NOMO-1 (cell line): Measurements from ENCODE around the gene ALOXE3.

Experiments used
- DNase-seq, 2 experiments: peaks; one replicate each; lab custom pipeline; 2025; ENCODE audit not compliant: unreplicated experiment in 2 of 2; lab: John Stamatoyannopoulos, UW

Gene ALOXE3

DNA sequence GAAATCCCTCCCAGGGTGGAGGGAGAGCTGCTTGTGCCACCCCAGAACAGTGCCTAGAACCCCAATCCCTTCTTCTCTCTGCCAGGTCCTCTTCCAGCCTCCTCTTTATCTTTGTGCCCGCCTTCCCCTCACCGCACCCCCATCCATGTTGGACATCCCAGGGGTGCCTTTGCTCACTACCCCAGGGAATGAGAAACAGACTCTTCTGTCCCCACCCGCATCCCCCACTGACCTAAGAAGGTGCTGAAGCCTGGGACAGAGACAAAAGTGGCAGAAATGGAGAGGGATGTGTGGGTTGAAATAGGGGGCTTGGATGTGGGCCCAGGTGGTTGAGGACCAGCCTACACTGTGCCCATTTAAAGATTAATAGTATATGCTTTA lies 62.5 kb downstream of the ALOXE3 start:
- DNase-seq = no peak

DNA sequence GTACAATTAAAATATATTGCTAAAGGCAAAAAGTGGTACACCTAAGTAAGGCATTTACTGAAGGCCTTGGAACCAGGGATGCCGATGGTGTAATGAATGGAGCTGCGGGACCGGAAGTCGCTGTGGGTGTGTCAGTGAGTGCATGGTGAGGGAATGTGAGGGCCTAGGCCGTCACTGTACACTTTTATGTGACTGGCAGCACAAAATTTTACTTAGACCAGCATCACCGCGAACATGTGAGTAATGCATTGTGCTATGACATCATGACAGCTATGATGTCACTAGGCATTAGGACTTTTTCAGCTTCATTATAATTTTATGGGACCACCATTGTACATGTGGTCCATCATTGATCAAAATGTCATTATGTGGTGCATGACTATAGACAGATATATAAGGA lies 64.7 kb downstream of the ALOXE3 start:
- no peak for DNase-seq

DNA sequence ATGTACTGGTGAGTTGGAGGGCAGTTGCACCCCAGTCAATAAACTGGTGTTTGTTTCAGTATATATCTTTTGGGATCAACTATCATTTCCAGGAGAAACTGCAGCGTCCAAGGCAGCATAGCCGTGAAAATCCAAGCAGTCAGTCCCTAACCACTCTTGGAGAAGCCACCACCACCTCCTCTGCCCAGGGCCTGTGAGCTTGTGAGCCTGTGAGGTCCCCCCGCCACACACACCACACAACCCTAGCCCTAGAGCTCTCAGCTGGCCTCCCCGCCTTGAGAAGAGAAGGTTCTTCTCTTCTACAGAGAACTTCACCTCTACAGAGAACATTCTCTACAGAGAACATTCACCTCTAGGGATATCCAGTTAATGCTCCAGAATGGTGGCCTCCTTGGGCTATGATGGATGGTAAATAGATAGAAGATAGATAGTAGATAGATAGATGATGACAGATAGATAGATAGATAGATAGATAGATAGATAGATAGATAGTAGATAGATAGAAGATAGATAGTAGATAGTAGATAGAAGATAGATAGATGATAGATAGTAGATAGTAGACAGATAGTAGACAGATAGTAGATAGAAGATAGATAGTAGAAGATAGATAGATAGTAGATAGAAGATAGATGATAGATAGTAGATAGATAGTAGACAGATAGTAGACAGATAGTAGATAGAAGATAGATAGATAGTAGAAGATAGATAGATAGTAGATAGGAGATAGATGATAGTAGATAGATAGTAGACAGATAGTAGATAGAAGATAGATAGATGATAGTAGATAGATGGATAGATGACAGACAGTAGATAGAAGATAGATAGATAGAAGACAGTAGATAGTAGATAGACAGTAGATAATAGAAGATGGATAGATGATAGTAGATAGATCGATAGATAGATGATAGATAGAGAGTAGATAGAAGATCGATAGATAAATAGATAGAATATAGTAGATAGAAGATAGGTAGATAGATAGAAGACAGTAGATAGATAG lies 65.8 kb downstream of the ALOXE3 start:
- DNase-seq = no peak

DNA sequence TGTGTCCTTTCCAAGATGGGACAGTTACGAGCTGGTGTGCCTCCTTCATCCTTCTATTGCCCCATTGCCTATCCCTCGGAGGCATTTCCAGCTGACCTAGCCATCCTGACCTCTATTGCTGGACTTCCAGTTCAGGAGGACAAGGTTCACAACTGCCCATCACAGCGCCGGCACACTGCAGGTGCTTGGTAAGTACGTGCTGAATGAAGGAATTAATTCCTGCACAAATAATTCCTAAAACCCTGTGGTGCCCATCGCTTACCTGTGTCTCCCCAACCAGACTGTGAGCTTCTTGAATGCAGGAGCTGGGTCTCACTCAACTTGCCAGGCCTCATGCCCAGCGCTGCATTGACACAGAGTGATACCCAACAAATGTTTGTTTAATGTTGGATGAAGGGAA lies 66.5 kb downstream of the ALOXE3 start:
- DNase-seq = no peak

DNA sequence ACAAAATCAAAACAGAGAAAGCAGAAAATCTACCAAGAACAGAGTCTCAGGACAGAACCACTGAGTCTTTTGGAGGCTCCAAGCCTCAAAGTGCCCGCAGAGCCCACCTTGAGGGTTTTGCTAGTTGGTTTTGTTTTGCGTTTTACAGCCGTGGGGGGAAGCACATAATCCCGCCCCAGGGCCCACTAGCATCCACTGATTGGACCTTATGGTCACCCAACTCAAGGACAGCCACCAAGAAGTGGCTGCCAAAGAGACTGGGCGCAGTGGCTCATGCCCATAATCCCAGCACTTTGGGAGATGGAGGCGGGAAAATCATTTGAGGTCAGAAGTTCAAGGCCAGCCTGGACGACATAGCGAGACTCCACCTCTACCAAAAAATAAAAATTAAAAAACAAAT lies 69.6 kb downstream of the ALOXE3 start:
- no peak for DNase-seq

DNA sequence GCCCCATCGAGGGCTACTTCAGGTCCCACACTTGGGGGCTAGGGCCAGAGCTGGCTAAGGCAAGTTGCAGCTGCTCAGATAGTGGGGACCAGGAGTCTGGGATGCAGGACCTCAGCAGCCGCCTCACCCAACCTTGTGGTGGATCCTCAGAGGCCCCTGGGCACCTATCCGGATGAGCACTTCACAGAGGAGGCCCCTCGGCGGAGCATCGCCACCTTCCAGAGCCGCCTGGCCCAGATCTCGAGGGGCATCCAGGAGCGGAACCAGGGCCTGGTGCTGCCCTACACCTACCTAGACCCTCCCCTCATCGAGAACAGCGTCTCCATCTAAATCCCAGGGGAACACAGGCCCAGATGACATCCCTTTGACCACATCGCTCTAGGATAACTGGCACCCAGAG lies 70.1 kb downstream of the ALOXE3 start:
- DNase-seq = no peak

DNA sequence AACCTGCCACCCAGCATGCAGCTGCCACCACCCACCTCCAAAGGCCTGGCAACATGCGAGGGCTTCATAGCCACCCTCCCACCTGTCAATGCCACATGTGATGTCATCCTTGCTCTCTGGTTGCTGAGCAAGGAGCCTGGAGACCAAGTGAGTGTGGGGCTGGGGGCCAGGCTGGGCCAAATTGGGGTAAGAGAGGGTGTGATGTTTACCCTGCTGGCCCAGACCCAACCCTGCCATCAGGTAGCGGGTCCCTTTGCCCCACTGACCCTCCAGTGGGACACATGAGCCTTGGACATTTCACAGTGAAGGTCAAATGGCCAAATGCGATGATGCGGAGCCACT lies 70.6 kb downstream of the ALOXE3 start:
- no peak for DNase-seq

DNA sequence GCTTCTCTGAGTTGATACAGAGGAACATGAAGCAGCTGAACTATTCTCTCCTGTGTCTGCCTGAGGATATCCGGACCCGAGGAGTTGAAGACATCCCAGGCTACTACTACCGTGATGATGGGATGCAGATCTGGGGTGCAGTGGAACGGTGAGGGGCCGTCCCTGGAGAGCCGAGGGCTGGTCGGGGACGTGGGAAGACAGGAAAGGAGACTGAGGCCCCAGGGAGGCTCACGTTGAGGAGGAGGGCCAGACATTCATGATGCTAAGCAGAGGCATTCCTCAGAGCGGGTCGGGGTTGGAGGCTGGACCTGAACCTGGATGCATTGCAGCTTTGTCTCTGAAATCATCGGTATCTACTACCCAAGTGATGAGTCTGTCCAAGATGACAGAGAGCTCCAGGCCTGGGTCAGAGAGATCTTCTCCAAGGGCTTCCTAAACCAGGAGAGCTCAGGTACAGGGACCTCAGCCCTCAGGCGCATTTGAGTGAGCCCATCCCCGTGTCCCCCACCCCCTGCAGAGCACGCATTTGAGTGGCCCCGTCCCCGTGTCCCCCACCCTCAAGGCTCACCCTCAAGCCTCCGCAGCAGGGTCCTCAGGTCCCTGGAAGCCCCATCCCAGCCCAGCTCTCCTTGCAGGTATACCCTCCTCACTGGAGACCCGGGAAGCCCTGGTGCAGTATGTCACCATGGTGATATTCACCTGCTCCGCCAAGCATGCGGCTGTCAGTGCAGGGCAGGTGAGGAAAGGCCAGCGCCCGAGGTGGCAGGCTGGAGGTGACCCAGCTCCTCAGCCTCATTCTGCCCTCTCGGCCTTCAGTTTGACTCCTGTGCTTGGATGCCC lies 71.2 kb downstream of the ALOXE3 start:
- DNase-seq = no peak

DNA sequence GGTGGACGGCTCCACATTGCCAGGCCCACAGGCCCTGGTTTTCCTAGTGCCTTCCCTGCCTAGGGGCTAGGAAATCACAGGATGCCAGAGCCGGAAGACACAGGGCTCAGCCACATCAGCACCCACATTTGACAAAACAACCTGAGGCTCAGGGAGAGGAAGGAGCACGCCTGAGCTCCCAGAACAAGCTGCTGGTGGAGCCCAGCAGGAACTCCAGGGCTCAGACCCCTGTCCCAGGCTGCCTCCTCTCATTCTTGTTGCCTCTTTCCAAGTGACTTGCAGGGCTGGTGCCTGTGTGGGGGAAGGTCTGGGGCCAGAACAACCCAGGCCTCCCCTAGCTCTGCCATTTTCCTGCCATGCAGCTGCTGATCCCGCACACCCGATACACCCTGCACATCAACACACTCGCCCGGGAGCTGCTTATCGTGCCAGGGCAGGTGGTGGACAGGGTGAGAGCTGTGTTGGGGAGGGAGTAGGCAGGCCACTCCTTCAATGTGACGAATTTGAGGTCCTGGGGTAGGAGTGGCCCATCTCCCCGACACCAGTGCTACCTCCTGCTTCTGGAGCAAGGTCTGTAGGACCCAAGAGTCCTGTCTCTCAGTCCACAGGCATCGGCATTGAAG lies 71.9 kb downstream of the ALOXE3 start:
- no peak for DNase-seq
